ENCODE measurements around the gene PHACTR1. TPM values are rescaled to one million over a fixed set of nuclear protein-coding genes. Genes with fewer than 3 reads are reported as not detected.

PHACTR1 gene
- total RNA-seq, 1 donor from 2014 or later, result 3.9 TPM

DNA sequence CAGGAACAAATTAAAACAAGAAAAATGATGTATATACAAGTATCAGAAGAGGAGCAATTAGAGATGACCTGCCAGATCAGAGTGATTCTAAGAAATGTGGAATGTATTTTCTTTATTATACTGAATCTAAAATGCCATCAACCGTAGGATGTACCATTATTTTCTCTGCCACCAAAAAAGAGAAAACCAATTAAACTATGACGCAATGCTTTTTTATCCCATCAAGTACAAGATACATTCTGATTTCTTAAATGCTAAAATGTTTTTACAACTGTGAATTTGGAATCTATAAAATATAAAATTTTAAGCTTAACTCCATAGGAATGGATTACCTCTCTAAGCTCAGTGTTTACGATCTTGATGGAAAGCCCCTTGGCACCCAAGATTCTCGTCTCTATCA lies 85.9 kb downstream of the PHACTR1 start:
- no peak for DNase-seq (ENCODE audit: low read depth)

GRCh38 chr6:12803486-12803885 lies 86.9 kb downstream of the PHACTR1 start:
- no peak for DNase-seq (ENCODE audit: low read depth)

DNA sequence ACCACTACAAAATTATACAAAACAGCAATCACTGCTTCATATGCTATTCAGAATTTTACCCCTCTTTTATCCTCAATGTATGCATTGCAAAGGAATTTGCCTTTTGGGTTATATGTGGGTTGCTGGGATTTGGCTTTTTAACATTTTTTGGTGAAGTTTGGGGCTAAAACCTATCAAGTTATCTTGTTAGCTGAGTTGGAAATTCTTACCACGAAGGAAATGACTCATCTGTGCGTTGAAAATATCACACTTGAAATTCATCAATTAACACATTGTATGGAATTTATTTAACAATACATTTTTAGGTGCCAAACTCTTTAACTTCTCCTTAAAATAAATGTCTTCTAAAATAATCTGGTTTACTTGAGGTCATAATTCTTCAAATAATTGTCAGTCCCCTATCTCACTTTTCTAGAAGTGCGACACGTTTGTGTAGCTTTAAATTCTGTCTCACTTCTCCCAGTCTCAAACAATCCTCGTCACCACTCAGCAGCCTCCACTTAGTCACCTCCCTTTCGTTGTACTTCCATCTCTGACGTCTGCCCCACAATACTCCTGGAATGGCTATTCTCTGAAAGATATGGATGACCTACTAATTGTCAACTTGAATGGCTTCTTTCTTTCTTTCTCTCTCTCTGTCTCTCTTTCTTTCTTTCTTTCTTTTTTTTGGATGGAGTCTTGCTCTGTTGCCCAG lies 88.5 kb downstream of the PHACTR1 start:
- DNase-seq (ENCODE audit: low read depth), result no peak

GRCh38 chr6:12806136-12806535 lies 89.6 kb downstream of the PHACTR1 start:
- no peak for DNase-seq (ENCODE audit: low read depth)

- no peak for DNase-seq (ENCODE audit: low read depth)
These were observed 90.2 kb downstream of the PHACTR1 start for GRCh38 chr6:12806796-12807195.

GRCh38 chr6:12811519-12811918 lies 95.0 kb downstream of the PHACTR1 start:
- DNase-seq (ENCODE audit: low read depth), result no peak

- peak; percentile 9 for DNase-seq (ENCODE audit: low read depth)
These were observed 96.8 kb downstream of the PHACTR1 start for GRCh38 chr6:12813321-12813720.

DNA sequence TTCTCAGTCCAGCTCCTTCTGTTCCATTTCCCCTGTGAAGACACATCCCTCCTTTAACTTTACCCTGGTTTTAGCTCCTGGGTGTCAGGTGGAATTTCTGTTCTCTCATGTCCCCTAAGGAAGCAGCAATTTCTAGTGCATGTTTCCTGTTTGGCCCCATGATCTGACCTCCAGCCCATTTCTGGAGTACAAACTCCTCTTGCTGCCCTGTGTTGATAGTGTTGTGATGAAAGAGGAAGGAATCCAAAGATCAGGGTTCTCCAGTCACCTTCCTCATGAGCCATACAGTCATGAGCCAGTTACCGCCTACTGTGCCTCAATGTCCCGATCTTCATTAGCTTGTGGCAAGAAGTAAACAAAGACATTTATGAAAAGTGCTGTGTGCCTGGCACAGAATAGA lies 97.4 kb downstream of the PHACTR1 start:
- no peak for DNase-seq (ENCODE audit: low read depth)

GRCh38 chr6:12815089-12815488 lies 98.5 kb downstream of the PHACTR1 start:
- no peak for DNase-seq (ENCODE audit: low read depth)

GRCh38 chr6:12815884-12816600 lies 99.5 kb downstream of the PHACTR1 start:
- DNase-seq (ENCODE audit: low read depth), result no peak

DNA sequence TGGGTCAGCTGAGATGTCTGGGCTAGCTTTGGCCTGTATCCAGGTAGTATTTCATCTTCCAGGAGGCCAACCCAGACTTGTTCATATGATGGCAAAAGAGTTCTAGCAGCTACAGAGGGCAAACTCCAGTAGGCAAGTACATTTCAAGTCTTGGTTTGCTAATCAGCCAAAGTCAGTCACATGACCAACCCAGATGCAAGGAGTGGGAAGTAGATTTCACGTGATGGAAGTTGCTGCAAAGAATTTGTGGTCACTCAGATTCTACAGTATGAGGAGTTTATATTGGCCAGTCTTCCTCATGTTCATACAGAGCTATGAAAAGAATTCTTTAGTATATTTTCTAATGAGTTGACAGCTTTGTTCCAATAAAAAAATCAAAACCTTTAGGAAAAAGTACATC lies 101.8 kb downstream of the PHACTR1 start:
- no peak for DNase-seq (ENCODE audit: low read depth)

- DNase-seq (ENCODE audit: low read depth), result no peak
These were observed 107.3 kb downstream of the PHACTR1 start for GRCh38 chr6:12823847-12824246.

- no peak for DNase-seq (ENCODE audit: low read depth)
These were observed 110.0 kb downstream of the PHACTR1 start for GRCh38 chr6:12826584-12826983.

DNA sequence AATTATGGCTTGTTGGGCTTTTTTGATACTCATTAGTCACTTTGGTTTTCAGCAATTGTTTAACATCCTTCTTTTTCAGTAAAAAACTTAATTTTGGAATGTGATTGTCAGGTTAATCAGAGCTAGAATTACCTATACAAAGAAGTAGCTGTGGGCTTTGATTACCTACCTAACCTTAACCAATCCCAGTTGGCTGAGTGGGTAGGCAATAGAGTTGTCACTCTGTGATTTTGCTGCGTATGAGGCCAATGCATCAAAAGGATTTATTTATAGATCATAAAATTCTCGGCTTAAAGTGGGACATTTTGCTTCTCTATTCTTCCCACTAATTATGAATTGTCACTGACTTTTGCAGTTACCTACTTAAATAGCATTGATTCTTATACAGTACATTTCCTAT lies 111.4 kb downstream of the PHACTR1 start:
- DNase-seq (ENCODE audit: low read depth), result no peak

DNA sequence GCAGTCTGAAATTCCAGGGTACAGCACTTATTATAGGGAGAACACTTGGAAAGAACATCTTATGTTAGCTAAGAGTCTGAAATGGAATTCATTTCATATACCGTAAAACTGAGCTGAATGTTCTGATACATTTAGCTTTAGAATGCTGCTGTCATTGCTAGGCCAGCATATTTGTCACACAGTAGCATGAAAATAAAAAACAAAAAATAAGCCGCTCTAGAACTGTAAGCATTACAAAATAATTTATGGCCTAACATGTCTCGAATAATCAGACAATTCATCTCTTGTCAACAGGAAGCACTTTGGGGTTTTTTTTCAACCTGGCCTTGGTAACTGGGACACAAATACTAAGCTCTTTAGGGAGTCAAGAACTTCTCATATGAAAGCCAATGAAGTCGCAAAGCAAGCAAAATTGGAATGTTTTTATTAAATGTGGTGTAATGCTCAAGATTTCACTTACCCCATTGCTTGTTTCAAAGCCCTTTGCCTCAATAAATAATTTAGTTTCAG lies 115.7 kb downstream of the PHACTR1 start:
- DNase-seq (ENCODE audit: low read depth), result no peak

- no peak for DNase-seq (ENCODE audit: low read depth)
These were observed 119.4 kb downstream of the PHACTR1 start for GRCh38 chr6:12836009-12836408.

GRCh38 chr6:12841619-12842018 lies 125.1 kb downstream of the PHACTR1 start:
- DNase-seq (ENCODE audit: low read depth), result no peak

- DNase-seq (ENCODE audit: low read depth), result no peak
These were observed 125.5 kb downstream of the PHACTR1 start for GRCh38 chr6:12842114-12842513.

DNA sequence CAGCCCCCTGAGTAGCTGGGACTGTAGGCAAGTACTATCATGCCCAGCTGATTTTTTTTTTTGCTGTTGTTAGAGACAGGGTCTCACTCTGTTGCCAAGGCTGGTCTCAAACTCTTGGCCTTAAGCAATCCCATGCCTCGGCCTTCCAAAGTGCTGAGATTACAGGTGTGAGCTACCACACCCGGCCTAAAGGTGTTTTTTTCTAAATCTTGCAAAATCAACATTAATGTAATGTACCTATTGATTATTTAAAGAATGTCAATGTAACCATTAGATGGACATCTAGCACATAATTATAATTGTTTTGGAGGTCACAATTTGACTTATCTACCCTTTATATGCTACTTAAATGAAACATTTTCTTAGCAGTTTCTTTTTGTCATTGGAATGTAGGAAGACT lies 126.1 kb downstream of the PHACTR1 start:
- no peak for DNase-seq (ENCODE audit: low read depth)

GRCh38 chr6:12844284-12845223 lies 128.0 kb downstream of the PHACTR1 start:
- peak; percentile 31 for DNase-seq (ENCODE audit: low read depth)

GRCh38 chr6:12845224-12846004 lies 128.8 kb downstream of the PHACTR1 start:
- no peak for DNase-seq (ENCODE audit: low read depth)
